HepG2 (cell line): ENCODE data around the gene MAP3K2. TPM values are rescaled to one million over a fixed set of nuclear protein-coding genes. Genes with fewer than 3 reads are reported as not detected.

ENCODE experiments used
- BHLHE40 ChIP-seq: IDR thresholded peaks from 2 replicates; pipeline ENCODE4 v1.6.1; 2011; ENCODE audit warnings: low read length, improper control_type of control experiment
- CEBPB ChIP-seq: IDR thresholded peaks from 2 replicates; pipeline ENCODE4 v1.6.1; 2011; ENCODE audit warnings: low read depth, low read length, improper control_type of control experiment, borderline replicate concordance
- HIVEP1 ChIP-seq: sonication (generic); formaldehyde crosslinking; IDR thresholded peaks from 2 replicates; pipeline ENCODE4 v1.4.0; 2020; ENCODE audit warnings: mild to moderate bottlenecking, missing genetic modification reagents
- NFKB2 ChIP-seq: sonication (generic); formaldehyde crosslinking; IDR thresholded peaks from 2 replicates; pipeline ENCODE4 v1.4.0; 2020; ENCODE audit warnings: missing genetic modification reagents, borderline replicate concordance
- SIN3A ChIP-seq: IDR thresholded peaks from 2 replicates; pipeline ENCODE4 v1.6.1; 2011; ENCODE audit warnings: low read depth, mild to moderate bottlenecking, control low read depth, low read length, borderline replicate concordance
- SNAI1 ChIP-seq: sonication (generic); formaldehyde crosslinking; IDR thresholded peaks from 2 replicates; pipeline ENCODE4 v1.5.0; 2020; ENCODE audit warnings: mild to moderate bottlenecking, missing genetic modification reagents, borderline replicate concordance
- ZNF350 ChIP-seq: sonication (generic); formaldehyde crosslinking; IDR thresholded peaks from 2 replicates; pipeline ENCODE4 v1.4.0; 2020; ENCODE audit warnings: mild to moderate bottlenecking, low read depth, missing genetic modification reagents, borderline replicate concordance
- ZNF446 ChIP-seq: sonication (generic); formaldehyde crosslinking; IDR thresholded peaks from 2 replicates; pipeline ENCODE4 v1.5.0; 2020; ENCODE audit warnings: mild to moderate bottlenecking, missing genetic modification reagents
- ZNF629 ChIP-seq: sonication (generic); formaldehyde crosslinking; conservative IDR thresholded peaks from 2 replicates; pipeline ENCODE4 v1.5.0; 2020; ENCODE audit warnings: missing genetic modification reagents
- polyA plus RNA-seq, 8 experiments: library from polyadenylated mRNA; depleted of rRNA in 3 of 8; stranded (reverse) in 7 of 8; unstranded in 1 of 8; fragments of >200 nt; fragmentation: Illumina TruSeq in 4 of 8; extraction: Trizol in 4 of 8; gene quantifications; 2 replicates each; pipeline versions ENCODE4 v1.2.1 to v1.2.3, GENCODE V29; 2011 to 2016; ENCODE audit warnings: low read depth in 4 of 8, missing spikeins in 1 of 8, mixed read lengths in 1 of 8; ENCODE audit not compliant: insufficient read depth in 1 of 8
- total RNA-seq, 5 experiments: library from RNA; depleted of rRNA; stranded (reverse); fragments of >200 nt; fragmentation: Illumina TruSeq; extraction: Trizol; gene quantifications; 2 replicates each; pipeline ENCODE4 v1.2.3, GENCODE V29; 2016; ENCODE audit warnings: low read depth in 1 of 5
- TF ChIP-seq, protein P1 (sequence below): IDR thresholded peaks from 2 replicates; pipeline ENCODE4 v1.6.1; 2016; ENCODE audit warnings: low read depth
- TF ChIP-seq, protein P2 (sequence below): sonication (generic); formaldehyde crosslinking; IDR thresholded peaks from 2 replicates; pipeline ENCODE4 v1.8.0; 2022; ENCODE audit warnings: mild to moderate bottlenecking, missing genetic modification reagents, moderate library complexity
- TF ChIP-seq, protein P3 (sequence below): sonication (generic); formaldehyde crosslinking; IDR thresholded peaks from 2 replicates; pipeline ENCODE4 v1.4.0; 2020; ENCODE audit warnings: mild to moderate bottlenecking, low read depth, missing genetic modification reagents
- TF ChIP-seq, protein P4 (sequence below), 2 experiments: sonication (generic) in 1 of 2; formaldehyde crosslinking in 1 of 2; IDR thresholded peaks; 2 replicates each; pipeline versions ENCODE4 v1.6.1 to v1.9.0; 2014 to 2022; ENCODE audit warnings: antibody characterized with exemption in 1 of 2, borderline replicate concordance in 1 of 2, inconsistent platforms in 1 of 2, low read depth in 1 of 2, missing genetic modification reagents in 1 of 2
- TF ChIP-seq, protein P5 (sequence below): sonication (generic); formaldehyde crosslinking; IDR thresholded peaks from 2 replicates; pipeline ENCODE4 v1.5.1; 2020; ENCODE audit warnings: mild to moderate bottlenecking, missing genetic modification reagents, borderline replicate concordance

Gene MAP3K2
- total and polyA plus RNA-seq, 2 of the 13 experiments (the other 11 are each of a cell fraction or from before 2014, with no cell fraction given): 12.2 to 37.2 TPM

DNA sequence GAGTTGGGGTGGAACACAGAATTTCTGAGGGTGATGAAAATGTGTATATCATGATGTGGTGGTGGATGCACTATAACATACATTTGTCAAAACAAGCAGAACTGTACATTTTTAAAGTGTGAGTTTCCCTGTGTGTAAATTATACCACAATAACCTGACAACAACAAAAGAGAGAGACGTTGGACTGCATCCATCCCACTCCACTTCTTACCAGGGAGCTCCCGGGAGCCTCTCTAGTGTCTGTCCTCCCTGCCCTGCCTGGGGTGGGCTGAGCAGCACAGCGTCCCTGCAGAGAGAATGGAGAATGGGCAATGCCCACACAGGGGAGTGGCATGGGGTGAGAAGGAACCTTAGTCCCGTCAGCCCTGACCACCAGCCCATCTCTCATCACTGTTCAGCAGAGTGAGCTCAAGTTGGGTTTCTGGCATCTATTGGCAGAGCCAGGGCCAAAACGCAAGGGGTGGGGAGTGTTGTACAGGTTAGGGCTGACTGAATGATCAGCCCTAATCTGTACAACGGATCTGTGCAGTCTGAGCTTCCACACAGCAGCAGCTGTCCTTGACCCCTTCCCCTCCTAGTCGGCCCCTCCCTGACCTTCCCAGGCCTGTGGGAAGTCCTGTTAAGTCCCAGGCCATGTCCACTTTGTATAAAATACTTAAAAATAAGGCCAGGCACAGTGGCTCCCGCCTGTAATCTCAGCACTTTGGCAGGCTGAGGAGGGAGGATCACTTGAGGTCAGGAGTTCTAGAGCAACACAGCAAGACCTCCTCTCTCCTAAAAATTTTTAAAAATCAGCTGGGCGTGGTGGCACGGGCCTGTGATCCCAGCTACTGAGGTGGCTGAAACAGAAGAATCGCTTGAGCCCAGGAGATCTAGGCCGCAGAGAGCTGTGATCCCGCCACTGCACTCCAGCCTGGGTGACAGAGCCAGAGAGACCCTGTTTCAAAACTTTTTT is 27.1 kb upstream of the MAP3K2 start (continued):
- TF ChIP-seq, protein P1, sequence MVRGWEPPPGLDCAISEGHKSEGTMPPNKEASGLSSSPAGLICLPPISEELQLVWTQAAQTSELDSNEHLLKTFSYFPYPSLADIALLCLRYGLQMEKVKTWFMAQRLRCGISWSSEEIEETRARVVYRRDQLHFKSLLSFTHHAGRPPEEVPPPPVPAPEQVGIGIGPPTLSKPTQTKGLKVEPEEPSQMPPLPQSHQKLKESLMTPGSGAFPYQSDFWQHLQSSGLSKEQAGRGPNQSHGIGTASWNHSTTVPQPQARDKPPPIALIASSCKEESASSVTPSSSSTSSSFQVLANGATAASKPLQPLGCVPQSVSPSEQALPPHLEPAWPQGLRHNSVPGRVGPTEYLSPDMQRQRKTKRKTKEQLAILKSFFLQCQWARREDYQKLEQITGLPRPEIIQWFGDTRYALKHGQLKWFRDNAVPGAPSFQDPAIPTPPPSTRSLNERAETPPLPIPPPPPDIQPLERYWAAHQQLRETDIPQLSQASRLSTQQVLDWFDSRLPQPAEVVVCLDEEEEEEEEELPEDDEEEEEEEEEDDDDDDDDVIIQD (CRISPR knock-in tag): no peak; the same call in none of the 2 replicates
- peak; percentile 41; the same call in 1 of the 2 replicates for TF ChIP-seq NFKB2 (CRISPR knock-in tag)
- no peak for TF ChIP-seq SIN3A
- TF ChIP-seq CEBPB: no peak
- TF ChIP-seq, protein P2, sequence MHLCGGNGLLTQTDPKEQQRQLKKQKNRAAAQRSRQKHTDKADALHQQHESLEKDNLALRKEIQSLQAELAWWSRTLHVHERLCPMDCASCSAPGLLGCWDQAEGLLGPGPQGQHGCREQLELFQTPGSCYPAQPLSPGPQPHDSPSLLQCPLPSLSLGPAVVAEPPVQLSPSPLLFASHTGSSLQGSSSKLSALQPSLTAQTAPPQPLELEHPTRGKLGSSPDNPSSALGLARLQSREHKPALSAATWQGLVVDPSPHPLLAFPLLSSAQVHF (CRISPR knock-in tag): no peak
- TF ChIP-seq, protein P3, sequence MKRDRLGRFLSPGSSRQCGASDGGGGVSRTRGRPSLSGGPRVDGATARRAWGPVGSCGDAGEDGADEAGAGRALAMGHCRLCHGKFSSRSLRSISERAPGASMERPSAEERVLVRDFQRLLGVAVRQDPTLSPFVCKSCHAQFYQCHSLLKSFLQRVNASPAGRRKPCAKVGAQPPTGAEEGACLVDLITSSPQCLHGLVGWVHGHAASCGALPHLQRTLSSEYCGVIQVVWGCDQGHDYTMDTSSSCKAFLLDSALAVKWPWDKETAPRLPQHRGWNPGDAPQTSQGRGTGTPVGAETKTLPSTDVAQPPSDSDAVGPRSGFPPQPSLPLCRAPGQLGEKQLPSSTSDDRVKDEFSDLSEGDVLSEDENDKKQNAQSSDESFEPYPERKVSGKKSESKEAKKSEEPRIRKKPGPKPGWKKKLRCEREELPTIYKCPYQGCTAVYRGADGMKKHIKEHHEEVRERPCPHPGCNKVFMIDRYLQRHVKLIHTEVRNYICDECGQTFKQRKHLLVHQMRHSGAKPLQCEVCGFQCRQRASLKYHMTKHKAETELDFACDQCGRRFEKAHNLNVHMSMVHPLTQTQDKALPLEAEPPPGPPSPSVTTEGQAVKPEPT: peak; percentile 75; the same call in 1 of the 2 replicates
- TF ChIP-seq, protein P4, sequence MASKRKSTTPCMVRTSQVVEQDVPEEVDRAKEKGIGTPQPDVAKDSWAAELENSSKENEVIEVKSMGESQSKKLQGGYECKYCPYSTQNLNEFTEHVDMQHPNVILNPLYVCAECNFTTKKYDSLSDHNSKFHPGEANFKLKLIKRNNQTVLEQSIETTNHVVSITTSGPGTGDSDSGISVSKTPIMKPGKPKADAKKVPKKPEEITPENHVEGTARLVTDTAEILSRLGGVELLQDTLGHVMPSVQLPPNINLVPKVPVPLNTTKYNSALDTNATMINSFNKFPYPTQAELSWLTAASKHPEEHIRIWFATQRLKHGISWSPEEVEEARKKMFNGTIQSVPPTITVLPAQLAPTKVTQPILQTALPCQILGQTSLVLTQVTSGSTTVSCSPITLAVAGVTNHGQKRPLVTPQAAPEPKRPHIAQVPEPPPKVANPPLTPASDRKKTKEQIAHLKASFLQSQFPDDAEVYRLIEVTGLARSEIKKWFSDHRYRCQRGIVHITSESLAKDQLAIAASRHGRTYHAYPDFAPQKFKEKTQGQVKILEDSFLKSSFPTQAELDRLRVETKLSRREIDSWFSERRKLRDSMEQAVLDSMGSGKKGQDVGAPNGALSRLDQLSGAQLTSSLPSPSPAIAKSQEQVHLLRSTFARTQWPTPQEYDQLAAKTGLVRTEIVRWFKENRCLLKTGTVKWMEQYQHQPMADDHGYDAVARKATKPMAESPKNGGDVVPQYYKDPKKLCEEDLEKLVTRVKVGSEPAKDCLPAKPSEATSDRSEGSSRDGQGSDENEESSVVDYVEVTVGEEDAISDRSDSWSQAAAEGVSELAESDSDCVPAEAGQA (IDR thresholded peaks at IDR 0.05; ENCODE audit: low read depth): no peak
- TF ChIP-seq, protein P4 (CRISPR knock-in tag; IDR thresholded peaks at IDR 0.05; ENCODE audit: borderline replicate concordance): no peak
- TF ChIP-seq ZNF629: no peak
- no peak for TF ChIP-seq ZNF446 (CRISPR knock-in tag)
- TF ChIP-seq, protein P5, sequence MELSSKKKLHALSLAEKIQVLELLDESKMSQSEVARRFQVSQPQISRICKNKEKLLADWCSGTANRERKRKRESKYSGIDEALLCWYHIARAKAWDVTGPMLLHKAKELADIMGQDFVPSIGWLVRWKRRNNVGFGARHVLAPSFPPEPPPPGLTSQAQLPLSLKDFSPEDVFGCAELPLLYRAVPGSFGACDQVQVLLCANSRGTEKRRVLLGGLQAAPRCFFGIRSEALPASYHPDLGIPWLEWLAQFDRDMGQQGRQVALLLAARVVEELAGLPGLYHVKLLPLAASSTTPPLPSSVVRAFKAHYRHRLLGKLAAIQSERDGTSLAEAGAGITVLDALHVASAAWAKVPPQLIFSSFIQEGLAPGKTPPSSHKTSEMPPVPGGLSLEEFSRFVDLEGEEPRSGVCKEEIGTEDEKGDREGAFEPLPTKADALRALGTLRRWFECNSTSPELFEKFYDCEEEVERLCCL (CRISPR knock-in tag): no peak
- TF ChIP-seq HIVEP1: no peak
- TF ChIP-seq BHLHE40: no peak
- no peak for TF ChIP-seq SNAI1
- TF ChIP-seq ZNF350 (CRISPR knock-in tag): no peak
